Activated CD4-positive, alpha-beta T cell treated with anti-CD3 and anti-CD28 coated beads, Interleukin-2, amount 50 U/mL, for 48 hours (primary cell): Measurements from ENCODE around the gene ST6GALNAC3.
"Not testable (repeated sequence)": the region's sequence is repeated elsewhere in the genome, so short reads cannot be mapped to it uniquely, and the experiment has no call there.

Source experiments
- DNase-seq, 2 experiments: peaks; one replicate each; pipeline ENCODE4 v3.0.0-alpha.2; 2020

ST6GALNAC3 gene

DNA sequence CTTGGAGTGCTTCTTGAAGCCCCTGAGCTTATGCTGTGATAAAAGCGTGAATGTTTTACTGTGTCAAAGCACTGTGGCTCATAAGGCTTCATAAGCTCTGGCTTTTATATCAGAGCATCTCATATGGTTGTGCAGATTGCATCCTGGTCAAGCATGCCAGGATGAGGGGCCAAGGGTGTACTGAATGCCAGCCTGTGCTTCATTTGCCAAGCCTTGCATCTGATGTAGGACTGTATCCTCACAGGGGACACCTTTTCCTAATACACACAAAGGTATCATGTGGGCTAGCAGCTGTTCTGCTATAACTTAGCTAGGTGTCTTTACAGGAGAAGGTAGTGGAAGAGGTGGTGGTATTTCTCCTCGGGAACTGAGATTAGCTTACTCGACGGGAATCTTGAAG lies 134.7 kb downstream of the ST6GALNAC3 start:
- no peak for DNase-seq

DNA sequence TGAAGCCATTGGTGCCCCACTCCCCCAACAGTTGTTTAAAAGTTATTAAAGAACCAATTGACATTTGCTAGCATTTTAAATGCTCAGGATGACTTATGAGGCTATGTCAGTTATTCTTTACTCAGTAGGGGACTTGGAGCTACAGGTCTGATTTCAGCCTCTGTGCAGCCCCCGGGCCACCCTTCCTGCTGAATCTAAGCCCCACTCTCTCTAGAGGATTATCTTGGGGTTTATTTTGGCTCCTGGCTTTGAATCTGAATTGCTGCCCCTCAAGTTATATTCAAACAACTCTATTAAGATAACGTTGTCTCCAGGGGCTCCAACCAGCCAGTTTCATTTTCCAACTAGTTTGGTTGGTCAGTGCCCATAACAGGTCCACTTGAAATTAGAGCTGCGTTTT lies 135.1 kb downstream of the ST6GALNAC3 start:
- no peak for DNase-seq

DNA sequence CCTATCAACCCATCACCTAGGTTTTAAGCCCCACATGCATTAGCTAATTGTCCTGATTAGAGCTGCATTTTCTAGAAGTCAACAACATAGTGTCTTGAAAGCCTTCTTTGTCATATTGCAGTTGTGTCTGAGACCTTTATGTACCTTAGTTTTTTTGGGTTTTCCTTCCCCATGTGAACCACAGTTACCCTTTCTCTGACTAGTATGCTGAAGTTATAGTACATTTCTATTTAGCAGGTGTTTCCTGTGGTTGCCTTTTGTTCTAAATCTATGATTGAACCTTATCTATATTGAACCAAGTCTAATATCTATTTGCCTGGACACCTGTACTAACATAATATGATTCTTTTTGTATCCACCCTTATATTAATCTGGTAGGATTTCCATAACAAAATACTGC lies 135.6 kb downstream of the ST6GALNAC3 start:
- DNase-seq = no peak

DNA sequence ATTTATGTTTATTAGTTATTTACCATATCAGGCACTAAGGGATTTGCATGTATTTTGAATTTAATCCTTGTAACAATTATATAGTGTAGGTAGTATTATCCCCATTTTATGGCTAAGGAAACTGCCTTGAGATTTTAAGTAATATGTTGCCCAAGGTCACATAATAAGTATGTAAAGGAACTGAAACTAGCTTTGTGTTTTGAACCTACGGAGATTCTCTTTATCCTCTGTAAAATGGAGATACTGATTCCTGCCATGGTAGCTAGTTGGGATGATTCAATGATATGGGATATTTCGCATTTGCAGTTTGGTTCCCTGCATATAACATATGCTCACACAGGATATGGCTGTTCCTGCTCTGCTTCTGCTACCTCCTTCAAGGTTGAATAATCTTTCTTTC lies 144.3 kb downstream of the ST6GALNAC3 start:
- no peak for DNase-seq

DNA sequence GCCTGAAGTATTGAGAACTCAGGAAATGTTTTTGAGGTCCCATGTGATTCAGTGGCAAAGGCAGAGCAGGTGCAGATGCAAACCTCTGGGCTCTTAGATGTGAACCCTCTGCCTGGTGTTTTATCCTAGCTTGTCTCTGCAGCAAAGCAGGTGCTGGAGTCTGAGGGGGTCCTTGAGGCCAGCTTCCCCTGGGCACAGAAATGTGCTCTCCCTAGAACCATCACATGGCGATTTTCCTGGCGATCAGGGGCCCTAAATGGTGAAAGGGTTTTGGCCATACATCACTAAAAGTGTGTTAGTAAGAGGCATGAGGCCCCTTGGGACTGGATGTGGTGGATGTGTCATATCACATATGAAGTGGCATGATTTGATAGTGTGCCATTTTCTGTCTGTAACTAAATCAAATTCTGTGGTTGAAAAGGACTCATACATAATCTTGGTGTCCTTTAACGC lies 144.8 kb downstream of the ST6GALNAC3 start:
- DNase-seq = no peak

DNA sequence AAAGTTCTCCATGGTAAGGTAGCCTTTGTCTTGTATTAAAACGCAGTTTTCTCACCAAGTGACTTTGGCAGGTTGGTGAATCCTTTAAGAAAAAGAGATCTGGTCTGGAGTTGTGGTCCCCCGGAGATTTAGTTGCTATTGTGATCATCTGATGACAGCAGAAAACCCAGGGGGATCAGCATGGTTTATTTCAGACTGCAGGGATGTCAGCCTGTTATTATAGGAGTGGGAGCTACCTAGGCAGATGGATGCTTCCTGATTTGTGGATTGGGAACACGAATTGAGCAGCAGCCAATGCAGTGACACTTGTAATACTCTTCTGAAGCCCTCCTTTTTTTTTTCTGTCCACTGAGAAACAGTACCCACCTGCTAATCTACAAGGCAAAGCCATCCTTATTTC lies 150.2 kb downstream of the ST6GALNAC3 start:
- no peak for DNase-seq

DNA sequence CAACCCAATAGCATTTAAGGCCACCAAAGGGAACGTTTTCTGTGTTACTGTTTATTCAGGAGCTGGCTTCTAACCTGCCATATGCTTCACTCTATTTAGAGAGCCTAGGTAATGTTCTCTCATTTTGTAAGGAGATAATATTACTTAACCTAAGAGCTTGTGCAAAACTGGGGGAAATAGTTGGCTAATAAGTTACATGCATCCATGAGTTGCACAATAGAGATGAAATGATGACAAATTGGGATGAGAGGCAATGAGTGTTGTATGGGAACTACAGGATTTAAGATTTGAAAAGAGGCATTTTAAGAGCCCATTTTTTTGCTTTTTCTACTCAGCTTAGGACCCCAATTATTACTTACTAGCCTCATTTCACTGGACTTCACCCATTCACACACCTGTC lies 151.0 kb downstream of the ST6GALNAC3 start:
- no peak for DNase-seq

DNA sequence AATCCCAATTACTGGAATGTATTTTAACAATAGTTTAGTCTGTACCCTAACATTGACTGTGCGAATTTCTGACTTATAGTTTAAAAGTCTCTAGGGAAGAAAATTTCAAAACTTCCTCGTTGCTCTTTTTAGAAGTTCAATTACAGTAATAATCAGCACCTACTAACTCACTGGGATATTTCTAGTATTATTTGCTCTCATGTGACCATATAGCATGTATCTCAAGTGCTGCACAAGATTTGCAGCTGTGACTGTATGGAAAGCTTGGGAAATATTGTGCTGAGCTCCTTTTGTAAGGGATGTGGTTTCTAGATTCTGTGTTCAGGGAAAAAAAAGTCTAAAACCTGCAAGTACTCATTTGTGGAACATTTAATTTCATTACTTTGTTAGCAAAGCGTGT lies 153.1 kb downstream of the ST6GALNAC3 start:
- no peak for DNase-seq

DNA sequence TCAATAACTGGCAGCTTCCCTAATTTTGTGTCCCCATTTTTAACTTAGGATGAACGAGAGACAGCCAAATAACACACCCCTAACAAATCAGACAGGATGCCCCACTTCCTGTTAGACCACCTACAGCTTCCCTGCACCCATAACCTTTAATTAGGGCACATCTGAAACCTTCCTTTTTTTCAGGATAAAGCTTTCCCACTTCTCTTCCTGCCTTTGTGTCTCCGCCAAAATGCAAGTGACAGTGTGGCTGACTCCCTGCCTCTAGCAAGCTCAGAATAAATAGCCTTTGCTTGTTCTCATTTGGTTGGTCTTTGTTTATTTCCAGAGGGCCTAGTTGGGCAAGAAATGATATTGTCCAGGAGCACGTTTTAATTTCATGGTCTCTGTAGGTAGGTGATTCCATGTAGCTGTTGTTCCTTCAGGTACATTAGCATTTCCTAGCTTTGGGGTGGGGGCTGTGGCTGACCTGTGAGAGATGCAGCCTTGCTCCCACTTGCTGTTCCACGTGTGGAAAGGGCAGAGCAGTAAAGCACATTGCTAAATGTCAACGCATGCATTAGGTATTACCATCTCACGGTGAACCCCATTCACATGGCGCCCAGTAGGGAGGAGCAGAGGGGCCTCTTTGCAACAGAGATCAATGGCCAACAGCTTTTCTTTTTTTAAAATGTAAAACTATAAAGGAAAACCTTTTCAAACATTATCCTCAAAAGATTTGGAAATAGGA lies 154.9 kb downstream of the ST6GALNAC3 start:
- DNase-seq = no peak

DNA sequence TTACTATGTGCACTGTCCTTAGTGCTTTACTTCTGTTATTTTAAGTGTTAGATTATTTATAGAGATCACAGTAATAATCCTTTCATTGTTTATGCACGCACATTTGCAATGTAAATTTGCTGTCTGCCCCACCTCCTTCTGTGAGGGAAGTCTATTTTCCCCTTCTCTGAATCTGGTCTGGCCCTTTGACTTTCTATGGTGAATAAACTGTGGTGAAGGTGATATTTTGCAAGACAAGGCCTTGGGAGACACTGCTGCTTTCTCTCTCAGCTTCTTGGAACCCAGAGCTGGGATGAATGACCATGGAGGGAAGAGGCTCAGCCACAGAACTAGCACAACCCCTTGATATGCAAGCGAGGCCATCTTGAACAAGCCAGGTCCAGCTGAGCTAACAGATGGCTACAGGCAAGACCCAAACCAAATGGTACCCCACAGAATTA lies 156.3 kb downstream of the ST6GALNAC3 start:
- no peak for DNase-seq

DNA sequence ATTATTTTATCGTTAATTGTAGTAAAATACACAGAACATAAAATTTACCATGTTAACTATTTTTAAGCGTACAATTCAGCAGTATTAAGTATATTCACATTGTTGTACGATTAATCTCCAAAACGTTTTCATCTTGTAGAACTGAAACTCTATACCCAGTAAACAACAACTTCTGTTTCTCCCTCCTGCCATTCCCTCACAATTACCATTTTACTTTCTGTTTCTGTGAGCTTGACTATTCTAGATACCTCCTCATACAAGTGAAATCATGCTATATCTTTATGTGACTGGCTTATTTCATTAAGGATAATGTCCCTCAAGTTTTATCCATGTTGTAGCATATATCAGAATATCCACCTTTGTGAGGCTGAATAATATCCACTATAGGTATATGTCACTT lies 156.8 kb downstream of the ST6GALNAC3 start:
- no peak for DNase-seq

DNA sequence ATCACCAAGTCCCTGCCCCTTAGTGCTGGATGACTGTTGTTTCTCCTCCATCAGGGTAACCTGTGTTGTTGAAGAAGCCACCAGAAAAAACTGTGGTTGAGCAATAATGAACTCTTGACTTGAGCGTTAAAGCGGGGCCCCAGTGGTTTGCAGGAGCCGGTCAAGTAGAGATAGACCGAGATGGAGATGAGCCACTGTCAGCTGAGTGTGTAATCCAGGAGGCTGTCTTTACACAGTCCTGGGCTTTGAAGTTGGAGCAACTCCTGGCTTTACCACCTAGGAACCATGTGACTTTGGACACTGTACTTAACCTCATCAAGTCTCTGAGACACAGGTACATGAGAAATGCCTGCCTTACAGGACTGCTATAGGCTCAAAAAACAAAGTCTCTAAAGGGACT lies 158.1 kb downstream of the ST6GALNAC3 start:
- no peak for DNase-seq

DNA sequence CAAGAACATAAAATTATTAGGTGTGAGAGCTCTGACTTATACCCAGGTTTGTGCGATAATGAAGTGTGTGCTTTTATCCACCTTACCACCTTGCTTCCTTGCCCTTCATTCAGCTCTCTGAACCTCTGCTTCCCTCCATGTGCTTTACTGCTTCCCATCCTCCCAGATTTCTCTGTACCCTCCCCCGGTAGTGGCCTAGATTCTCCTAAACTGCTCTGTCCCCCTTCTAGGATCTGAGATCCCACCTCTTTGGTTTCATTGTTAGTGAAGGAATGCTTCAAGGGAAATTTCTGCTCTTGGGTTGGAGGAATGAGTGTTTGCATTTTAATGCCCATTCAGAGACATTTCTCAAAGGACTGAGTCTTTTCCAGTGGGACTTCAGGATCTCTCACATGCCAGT lies 159.5 kb downstream of the ST6GALNAC3 start:
- DNase-seq = no peak

DNA sequence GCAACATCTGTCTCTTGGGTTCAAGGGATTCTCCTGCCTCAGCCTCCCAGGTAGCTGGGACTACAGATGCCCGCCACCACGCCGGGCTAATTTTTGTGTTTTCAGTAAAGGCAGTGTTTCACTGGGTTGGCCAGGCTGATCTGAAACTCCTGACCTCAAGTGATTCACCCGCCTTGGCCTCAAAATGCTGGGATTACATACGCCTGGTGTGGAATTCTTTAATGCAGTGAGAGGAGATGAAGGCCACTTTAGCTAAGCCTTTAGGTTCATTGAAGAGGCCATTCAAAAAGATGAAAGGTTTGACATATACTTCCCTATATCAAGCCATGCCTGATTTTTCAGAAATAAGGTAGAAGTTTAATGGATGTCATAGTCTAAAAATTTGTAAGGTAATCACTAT lies 162.7 kb downstream of the ST6GALNAC3 start:
- no peak for DNase-seq

DNA sequence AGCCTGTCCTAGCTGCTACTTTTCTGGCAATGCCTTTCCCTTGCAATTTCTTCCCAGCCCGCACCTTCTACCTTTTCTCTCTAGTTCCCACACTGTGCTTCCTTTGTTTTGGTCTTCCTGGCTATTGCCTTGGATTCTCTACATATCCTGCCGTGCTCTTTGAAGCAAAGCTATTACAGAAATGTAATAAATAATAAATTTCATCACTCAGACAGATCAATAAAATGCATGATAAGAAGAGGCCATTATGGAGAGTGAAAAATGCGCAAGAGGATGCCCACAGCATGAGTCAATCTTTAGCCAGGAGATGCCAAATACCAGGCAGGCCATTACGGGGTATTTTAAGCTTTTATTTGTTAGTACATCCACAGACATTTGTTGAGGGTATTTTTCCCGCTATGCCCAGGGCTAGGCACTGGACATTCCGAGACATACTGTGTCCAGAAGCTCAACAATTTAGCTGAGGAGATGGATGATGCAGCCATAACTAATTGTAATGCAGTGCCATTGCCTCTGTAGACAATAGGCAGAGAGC lies 163.6 kb downstream of the ST6GALNAC3 start:
- DNase-seq = no peak

DNA sequence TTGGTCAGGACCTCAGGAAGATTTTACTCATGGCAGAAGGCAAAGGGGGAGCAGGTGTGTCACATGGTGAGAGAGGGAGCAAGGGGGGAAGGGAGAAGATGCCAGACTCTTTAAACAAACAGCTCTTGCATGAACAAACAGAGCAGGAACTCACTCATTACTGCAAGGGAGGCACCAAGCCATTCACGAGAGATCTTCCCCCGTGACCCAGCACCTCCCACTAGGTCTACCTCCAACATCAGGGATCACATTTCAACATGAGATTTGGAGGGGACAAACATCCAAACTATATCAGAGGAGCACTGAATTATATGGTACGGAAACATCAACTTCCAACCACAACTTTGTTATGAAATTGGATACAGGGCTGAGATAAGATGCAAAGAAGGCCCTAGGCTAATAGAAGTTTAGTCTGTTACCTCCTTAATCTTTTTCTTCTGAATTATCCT lies 164.9 kb downstream of the ST6GALNAC3 start:
- DNase-seq = no peak

DNA sequence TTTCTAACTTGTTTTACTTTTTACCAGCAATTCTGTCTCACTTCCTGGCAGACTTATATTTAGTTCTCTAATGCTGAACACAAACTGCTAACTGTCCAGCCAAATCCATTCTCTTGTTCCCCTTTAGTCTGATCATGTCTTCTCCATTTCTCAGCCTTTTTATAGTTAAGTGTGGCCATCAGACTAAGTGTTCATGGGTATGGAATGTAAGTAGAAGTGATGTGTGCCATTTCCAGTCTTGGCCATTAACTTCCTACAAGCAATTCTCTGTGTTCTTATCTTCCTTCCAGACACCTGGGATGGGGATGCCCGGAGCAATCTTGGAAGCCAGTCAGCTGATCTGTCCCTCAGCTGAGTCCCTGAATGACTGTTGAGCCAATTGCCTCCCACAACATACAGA lies 165.8 kb downstream of the ST6GALNAC3 start:
- no peak for DNase-seq

DNA sequence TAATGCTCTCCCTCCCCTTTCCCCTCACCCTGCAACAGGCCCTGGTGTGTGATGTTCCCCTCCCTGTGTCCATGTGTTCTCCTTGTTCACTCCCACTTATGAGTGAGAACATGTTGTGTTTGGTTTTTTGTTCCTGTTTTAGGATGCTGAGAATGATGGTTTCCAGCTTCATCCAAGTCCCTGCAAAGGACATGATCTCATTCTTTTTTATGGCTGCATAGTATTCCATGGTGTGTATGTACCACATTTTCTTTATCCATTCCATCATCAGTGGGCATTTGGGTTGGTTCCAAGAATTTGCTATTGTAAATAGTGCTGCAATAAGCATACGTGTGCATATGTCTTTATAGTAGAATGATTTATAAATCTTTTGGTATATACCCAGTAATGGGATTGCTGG lies 168.0 kb downstream of the ST6GALNAC3 start:
- DNase-seq = not testable (repeated sequence)

DNA sequence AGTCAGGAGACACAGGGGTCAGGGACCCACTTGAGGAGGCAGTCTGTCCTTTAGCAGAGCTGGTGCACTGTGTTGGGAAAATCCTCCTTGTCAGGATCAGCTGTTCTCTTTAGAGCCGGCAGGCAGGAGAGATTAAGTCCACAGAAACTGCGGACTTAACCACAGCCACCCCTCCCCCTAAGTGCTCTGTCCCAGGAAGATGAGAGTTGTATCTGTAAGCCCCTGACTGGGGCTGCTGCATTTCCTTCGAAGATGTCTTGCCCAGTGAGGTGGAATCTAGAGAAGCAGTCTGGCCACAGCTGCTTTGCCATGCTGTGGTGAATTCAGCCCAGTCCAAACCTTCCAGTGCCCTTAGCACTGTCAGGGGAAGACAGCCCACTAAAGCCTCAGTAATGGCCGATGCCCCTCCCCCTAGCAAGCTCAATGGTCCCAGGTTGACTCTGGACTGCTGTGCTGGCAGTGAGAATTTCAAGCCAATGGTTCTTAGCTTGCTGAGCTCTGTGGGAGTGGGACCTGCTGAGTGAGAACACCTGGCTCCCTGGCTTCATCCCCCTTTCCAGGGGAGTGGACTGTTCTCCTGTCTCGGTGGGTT lies 172.8 kb downstream of the ST6GALNAC3 start:
- no peak for DNase-seq

DNA sequence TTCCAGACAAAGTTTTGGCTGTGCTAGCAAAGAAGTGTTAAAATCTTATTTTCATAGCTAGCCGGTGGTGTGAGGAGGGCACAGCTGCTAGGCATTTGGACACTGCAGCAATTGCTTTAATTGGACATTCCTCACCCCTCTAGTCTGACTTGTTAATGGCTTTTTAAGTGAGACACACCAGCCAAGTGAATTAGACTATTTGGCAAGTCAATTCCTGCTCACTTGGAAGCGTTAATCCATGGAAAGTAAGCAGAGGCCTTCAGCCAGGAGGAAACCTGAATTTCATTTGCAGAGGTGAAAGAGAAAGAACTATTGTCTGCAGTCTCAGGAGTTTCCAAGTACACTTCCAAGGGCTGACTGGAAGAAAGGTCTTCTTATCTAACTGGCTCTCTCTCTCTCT lies 175.7 kb downstream of the ST6GALNAC3 start:
- DNase-seq = no peak

DNA sequence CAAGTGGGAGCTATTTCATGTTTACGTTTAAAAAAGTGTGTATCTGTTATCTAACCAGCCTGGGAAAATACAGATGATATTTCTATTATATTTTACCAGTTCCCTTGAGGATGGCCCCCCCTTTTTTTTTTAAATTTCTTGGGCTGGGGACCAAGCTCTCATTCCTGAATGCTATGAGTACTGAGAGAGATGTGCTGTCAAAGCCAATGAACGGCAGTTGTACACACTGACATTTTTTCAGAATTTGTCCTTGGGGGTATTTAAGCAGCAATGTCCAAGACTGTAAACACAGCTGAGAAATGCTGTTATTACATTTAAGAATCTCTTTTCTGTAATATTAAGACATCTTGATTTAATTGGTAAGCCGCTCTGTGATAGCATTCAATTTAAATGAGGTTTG lies 177.9 kb downstream of the ST6GALNAC3 start:
- no peak for DNase-seq

DNA sequence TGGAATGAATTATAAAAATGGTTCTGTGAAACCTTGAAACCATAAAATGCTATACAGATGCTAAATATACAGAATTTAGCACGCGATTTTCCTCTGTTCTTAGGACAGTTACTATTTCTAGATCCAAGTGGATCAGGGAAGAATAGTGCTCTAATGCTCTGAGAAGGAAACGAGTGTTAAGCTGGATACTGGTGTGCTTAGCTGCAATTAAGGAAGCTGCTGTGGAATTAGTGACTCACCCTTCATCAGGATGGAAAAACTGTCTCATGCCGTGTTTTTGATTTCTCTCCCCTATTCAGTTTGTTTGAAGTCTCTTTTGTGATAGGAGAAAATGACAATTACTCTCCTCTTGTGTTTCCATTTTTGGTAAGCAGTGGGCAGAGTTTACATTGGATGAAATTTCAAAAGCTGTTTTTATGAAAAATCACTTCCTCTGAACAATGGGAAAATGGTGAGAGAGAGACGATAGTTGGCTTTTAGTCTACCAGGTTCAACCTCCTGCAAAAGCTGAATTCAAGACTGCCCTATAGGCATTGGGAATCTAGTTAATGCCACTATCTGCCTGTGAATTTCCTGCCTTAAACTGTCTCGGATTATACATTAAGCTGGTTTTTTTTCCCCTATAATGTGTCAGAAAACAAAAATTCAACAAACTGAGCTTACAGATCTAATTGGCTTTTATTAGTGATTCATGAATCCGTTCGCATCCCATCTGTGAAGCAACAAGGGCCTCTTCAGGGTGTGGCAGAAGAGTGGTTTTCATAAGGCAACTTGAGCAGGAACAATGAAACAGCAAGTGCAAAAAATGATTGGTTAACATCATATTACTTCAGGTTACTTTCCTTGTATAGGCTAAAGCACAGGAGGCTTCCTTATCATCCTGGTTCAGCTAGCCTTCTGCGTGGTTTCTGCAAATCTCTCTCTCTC lies 179.8 kb downstream of the ST6GALNAC3 start:
- DNase-seq = no peak
